Measurements from ENCODE around the gene PARD3B.

The PARD3B gene

GRCh38 chr2:204663816-204664425 is 118.6 kb downstream of the PARD3B start:
- TF ChIP-seq CTCF (IDR thresholded peaks at IDR 0.05; ENCODE audit: insufficient read depth, low read length, poor library complexity, severe bottlenecking): no peak
- no peak for TF ChIP-seq EZH2phosphoT487 (conservative IDR thresholded peaks at IDR 0.05; ENCODE audit: low read length)
- H3K4me3 ChIP-seq (ENCODE audit: insufficient read depth, low read length, poor library complexity, severe bottlenecking): no peak overlapping the region
- no peaks in the 10 kb centered on the region for H3K9me2 ChIP-seq (replicated peaks; ENCODE audit: insufficient read depth, low read length)
- no peaks in the 10 kb centered on the region for H3K27me3 ChIP-seq (ENCODE audit: low read length)
- no peaks in the 10 kb centered on the region for H3K9me3 ChIP-seq (ENCODE audit: insufficient read depth, low read length)
- H3K4me2 ChIP-seq (ENCODE audit: low read depth, low read length, poor library complexity, severe bottlenecking): no peak overlapping the region
- H3K79me2 ChIP-seq (ENCODE audit: insufficient read depth, low read length): no peaks in the 10 kb centered on the region
- H2AFZ ChIP-seq (ENCODE audit: low read depth, low read length, severe bottlenecking): no peak overlapping the region
- H3K27ac ChIP-seq (ENCODE audit: low read depth, low read length): no peak overlapping the region
- H3F3A ChIP-seq (ENCODE audit: insufficient read depth): no peaks in the 10 kb centered on the region
- H3K36me3 ChIP-seq (ENCODE audit: low read length): no peaks in the 10 kb centered on the region
- no peak overlapping the region for H3K9ac ChIP-seq (ENCODE audit: low read length)
- no peaks in the 10 kb centered on the region for H4K20me1 ChIP-seq (ENCODE audit: low read depth, low read length)

GRCh38 chr2:204664708-204665121 is 119.4 kb downstream of the PARD3B start:
- H4K20me1 ChIP-seq (ENCODE audit: low read depth, low read length): no peaks in the 10 kb centered on the region
- no peaks in the 10 kb centered on the region for H3K9me2 ChIP-seq (replicated peaks; ENCODE audit: insufficient read depth, low read length)
- H3K9ac ChIP-seq (ENCODE audit: low read length): no peak overlapping the region
- no peaks in the 10 kb centered on the region for H3K79me2 ChIP-seq (ENCODE audit: insufficient read depth, low read length)
- no peak overlapping the region for H3K4me3 ChIP-seq (ENCODE audit: insufficient read depth, low read length, poor library complexity, severe bottlenecking)
- H3K27ac ChIP-seq (ENCODE audit: low read depth, low read length): no peak overlapping the region
- H3K9me3 ChIP-seq (ENCODE audit: insufficient read depth, low read length): no peaks in the 10 kb centered on the region
- H2AFZ ChIP-seq (ENCODE audit: low read depth, low read length, severe bottlenecking): no peak overlapping the region
- H3F3A ChIP-seq (ENCODE audit: insufficient read depth): no peaks in the 10 kb centered on the region
- H3K4me2 ChIP-seq (ENCODE audit: low read depth, low read length, poor library complexity, severe bottlenecking): no peak overlapping the region
- no peaks in the 10 kb centered on the region for H3K27me3 ChIP-seq (ENCODE audit: low read length)
- H3K36me3 ChIP-seq (ENCODE audit: low read length): no peaks in the 10 kb centered on the region
- TF ChIP-seq CTCF (IDR thresholded peaks at IDR 0.05; ENCODE audit: insufficient read depth, low read length, poor library complexity, severe bottlenecking): no peak
- TF ChIP-seq EZH2phosphoT487 (conservative IDR thresholded peaks at IDR 0.05; ENCODE audit: low read length): no peak

- no peaks in the 10 kb centered on the region for H3K36me3 ChIP-seq (ENCODE audit: low read length)
- H3K27ac ChIP-seq (ENCODE audit: low read depth, low read length): no peak overlapping the region
- no peaks in the 10 kb centered on the region for H3K79me2 ChIP-seq (ENCODE audit: insufficient read depth, low read length)
- no peaks in the 10 kb centered on the region for H3K9me3 ChIP-seq (ENCODE audit: insufficient read depth, low read length)
- no peak for TF ChIP-seq CTCF (IDR thresholded peaks at IDR 0.05; ENCODE audit: insufficient read depth, low read length, poor library complexity, severe bottlenecking)
- TF ChIP-seq EZH2phosphoT487 (conservative IDR thresholded peaks at IDR 0.05; ENCODE audit: low read length): no peak
- H3K27me3 ChIP-seq (ENCODE audit: low read length): no peaks in the 10 kb centered on the region
- no peak overlapping the region for H3K4me3 ChIP-seq (ENCODE audit: insufficient read depth, low read length, poor library complexity, severe bottlenecking)
- no peaks in the 10 kb centered on the region for H3K9me2 ChIP-seq (replicated peaks; ENCODE audit: insufficient read depth, low read length)
- H3K4me2 ChIP-seq (ENCODE audit: low read depth, low read length, poor library complexity, severe bottlenecking): no peak overlapping the region
- H4K20me1 ChIP-seq (ENCODE audit: low read depth, low read length): no peaks in the 10 kb centered on the region
- no peaks in the 10 kb centered on the region for H3F3A ChIP-seq (ENCODE audit: insufficient read depth)
- no peak overlapping the region for H3K9ac ChIP-seq (ENCODE audit: low read length)
- H2AFZ ChIP-seq (ENCODE audit: low read depth, low read length, severe bottlenecking): no peak overlapping the region
Measured at GRCh38 chr2:204665207-204665606, 119.9 kb downstream of the PARD3B start.

All from SU-DHL-6 (cell line).